ENCODE measurements around the gene PDE7B. TPM values are rescaled to one million over a fixed set of nuclear protein-coding genes. Genes with fewer than 3 reads are reported as not detected.

Gene PDE7B
- total RNA-seq, 1 donor from 2014 or later = 18.7 TPM

GRCh38 chr6:135995545-135995898 lies 144.0 kb downstream of the PDE7B start:
- intact Hi-C loops (cut with DNase I) = no loop called here
- DNase-seq (ENCODE audit: missing footprints) = no peak
- ATAC-seq = no peak

- intact Hi-C loops (cut with DNase I) = no loop called here
Observed at GRCh38 chr6:135996668-135997067, 145.2 kb downstream of the PDE7B start.

GRCh38 chr6:135999393-135999792 lies 147.9 kb downstream of the PDE7B start:
- no peak for ATAC-seq
- no peak for DNase-seq (ENCODE audit: missing footprints)
- intact Hi-C loops (cut with DNase I) = no loop called here

More at GRCh38 chr6:135996668-135997067, 145.2 kb downstream of the PDE7B start:
- DNase-seq (ENCODE audit: missing footprints) (no peak), ATAC-seq (no peak)

- no peak for DNase-seq (ENCODE audit: missing footprints)
- intact Hi-C loops (cut with DNase I) = no loop called here
- peak; percentile 28 for ATAC-seq
Observed at GRCh38 chr6:136007345-136007744, 155.8 kb downstream of the PDE7B start.

- ATAC-seq (peak; percentile 55), DNase-seq (ENCODE audit: missing footprints) (no peak)
Observed at GRCh38 chr6:136011475-136011874, 160.0 kb downstream of the PDE7B start.

GRCh38 chr6:136012198-136012887 lies 160.8 kb downstream of the PDE7B start:
- intact Hi-C loops (cut with DNase I) = no loop called here
- ATAC-seq = no peak
- no peak for DNase-seq (ENCODE audit: missing footprints)

More at GRCh38 chr6:136011475-136011874, 160.0 kb downstream of the PDE7B start:
- intact Hi-C loops (cut with DNase I) = no loop called here

- intact Hi-C loops (cut with DNase I) = no loop called here
- ATAC-seq (no peak), DNase-seq (ENCODE audit: missing footprints) (no peak)
Observed at GRCh38 chr6:136012943-136013342, 161.4 kb downstream of the PDE7B start.

- ATAC-seq = no peak
- no peak for DNase-seq (ENCODE audit: missing footprints)
- intact Hi-C loops (cut with DNase I) = no loop called here
Observed at GRCh38 chr6:136014454-136015437, 163.2 kb downstream of the PDE7B start.

GRCh38 chr6:136015531-136015930 lies 164.0 kb downstream of the PDE7B start:
- intact Hi-C loops (cut with DNase I) = no loop called here
- no peak for ATAC-seq
- no peak for DNase-seq (ENCODE audit: missing footprints)

- intact Hi-C loops (cut with DNase I) = no loop called here
- ATAC-seq (no peak), DNase-seq (ENCODE audit: missing footprints) (no peak)
Observed at GRCh38 chr6:136016228-136017225, 165.0 kb downstream of the PDE7B start.

GRCh38 chr6:136020691-136021090 lies 169.2 kb downstream of the PDE7B start:
- intact Hi-C loops (cut with DNase I) = loop anchor here (10.0 kb wide), 1 partner anchor 486 kb away; no protein-coding TSS in a partner anchor
- DNase-seq (ENCODE audit: missing footprints) (no peak), ATAC-seq (no peak)

- intact Hi-C loops (cut with DNase I) = loop anchor here (10.0 kb wide), 1 partner anchor 488 kb away; no protein-coding TSS in a partner anchor
- no peak for ATAC-seq
- no peak for DNase-seq (ENCODE audit: missing footprints)
Observed at GRCh38 chr6:136022224-136022874, 170.8 kb downstream of the PDE7B start.

GRCh38 chr6:136024711-136025110 lies 173.2 kb downstream of the PDE7B start:
- no peak for ATAC-seq
- intact Hi-C loops (cut with DNase I) = loop anchor here (10.0 kb wide), 1 partner anchor 490 kb away; no protein-coding TSS in a partner anchor
- DNase-seq (ENCODE audit: missing footprints) = no peak

GRCh38 chr6:136025736-136026135 lies 174.2 kb downstream of the PDE7B start:
- ATAC-seq = no peak
- intact Hi-C loops (cut with DNase I) = loop anchor here (10.0 kb wide), 1 partner anchor 491 kb away; no protein-coding TSS in a partner anchor
- DNase-seq (ENCODE audit: missing footprints) = no peak

- intact Hi-C loops (cut with DNase I) = loop anchor here (5.0 kb wide), 1 partner anchor 197 kb away; no protein-coding TSS in a partner anchor
- DNase-seq (ENCODE audit: missing footprints) (no peak), ATAC-seq (no peak)
Observed at GRCh38 chr6:136030131-136030530, 178.6 kb downstream of the PDE7B start.

- intact Hi-C loops (cut with DNase I) = loop anchor here (5.0 kb wide), 1 partner anchor 195 kb away; no protein-coding TSS in a partner anchor
- DNase-seq (ENCODE audit: missing footprints) (no peak), ATAC-seq (no peak)
Observed at GRCh38 chr6:136031982-136032381, 180.5 kb downstream of the PDE7B start.

GRCh38 chr6:136033416-136033815 lies 181.9 kb downstream of the PDE7B start:
- DNase-seq (ENCODE audit: missing footprints) (no peak), ATAC-seq (no peak)
- intact Hi-C loops (cut with DNase I) = loop anchor here (5.0 kb wide), 1 partner anchor 194 kb away; no protein-coding TSS in a partner anchor

GRCh38 chr6:136034422-136034821 lies 182.9 kb downstream of the PDE7B start:
- ATAC-seq (no peak), DNase-seq (ENCODE audit: missing footprints) (no peak)
- intact Hi-C loops (cut with DNase I) = loop anchor here (5.0 kb wide), 1 partner anchor 193 kb away; no protein-coding TSS in a partner anchor

Measured in Right ventricle myocardium inferior (tissue), 1 donor.